T-helper 17 cell (primary cell): Measurements from ENCODE around the gene TSFM. TPM values are rescaled to one million over a fixed set of nuclear protein-coding genes. Genes with fewer than 3 reads are reported as not detected.

Experiments
- ATAC-seq: fragments of 150-1000 bp; cut with Tn5 transposase; 2 replicates; pipeline ENCODE4 v1.10.0; 2021; ENCODE audit warnings: mild to moderate bottlenecking, moderate library complexity
- DNase-seq, 3 donors: peaks; one replicate each; pipeline versions ENCODE4 v3.0.0 to v3.0.0-alpha.2; 2020 to 2021
- H3K9me3 ChIP-seq: one replicate; pipeline ENCODE4 v1.7.0; 2013; ENCODE audit warnings: low read length, mild to moderate bottlenecking; ENCODE audit not compliant: control insufficient read depth, poor library complexity, severe bottlenecking
- H3K27ac Mint-ChIP-seq: one replicate; pipeline ENCODE4 v1.8.0; 2022; ENCODE audit warnings: mild to moderate bottlenecking, moderate library complexity, mixed read lengths
- H3K27me3 Mint-ChIP-seq: one replicate; pipeline ENCODE4 v1.8.0; 2022; ENCODE audit warnings: mixed read lengths
- H3K36me3 Mint-ChIP-seq: one replicate; pipeline ENCODE4 v1.8.0; 2022; ENCODE audit warnings: low read depth, mixed read lengths
- H3K4me1 Mint-ChIP-seq: one replicate; pipeline ENCODE4 v1.8.0; 2022; ENCODE audit warnings: mild to moderate bottlenecking, mixed read lengths
- H3K4me3 Mint-ChIP-seq: one replicate; pipeline ENCODE4 v1.8.0; 2022; ENCODE audit warnings: mild to moderate bottlenecking, moderate library complexity, mixed read lengths
- total RNA-seq, 4 donors: library from RNA in 2 of 4; stranded (reverse) in 2 of 4; gene quantifications; one replicate each; pipeline ENCODE4 v1.2.3 and lab custom pipeline; 2022 to 2026

TSFM gene
- total RNA-seq, 2 donors from 2014 or later: 12.5 to 17.9 TPM

DNA sequence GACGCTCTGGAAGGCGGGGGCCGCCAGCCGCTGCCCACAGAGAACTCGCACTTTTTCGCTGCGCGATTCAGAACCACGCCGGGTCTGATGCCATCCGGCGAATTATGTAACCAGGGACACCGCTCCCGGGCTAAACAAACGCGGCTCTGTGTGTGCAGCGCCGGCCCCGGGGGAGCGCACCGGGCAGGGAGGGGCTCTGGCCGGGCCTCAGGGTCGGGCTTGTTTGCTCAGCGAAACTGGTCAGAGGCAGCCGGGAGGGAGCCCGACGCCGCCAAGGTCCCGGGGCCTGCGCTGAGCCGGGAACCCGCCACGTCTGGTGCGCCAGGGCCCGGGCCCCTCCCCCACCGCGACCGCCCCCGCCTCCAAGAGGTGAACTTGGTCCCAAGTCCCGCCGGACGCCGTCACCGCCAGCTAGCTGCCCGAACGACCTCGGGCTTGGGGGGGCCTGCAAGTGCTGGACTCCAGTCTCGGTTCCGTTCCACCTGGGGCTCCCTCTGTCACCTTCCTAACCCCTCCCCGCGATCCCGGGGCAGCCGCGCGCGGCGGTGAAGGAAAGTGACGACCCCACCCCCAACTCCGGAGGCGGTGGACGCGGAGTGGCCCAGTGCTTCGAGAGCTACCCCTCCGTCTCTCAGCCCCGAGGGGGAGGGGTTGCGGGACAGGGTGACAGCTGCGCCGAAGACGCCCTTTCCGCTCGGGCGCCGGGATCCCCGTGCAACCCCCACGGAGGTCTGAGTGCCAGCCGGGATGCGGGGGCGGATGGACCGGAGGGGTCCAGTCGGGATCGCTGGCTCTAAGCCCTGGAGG is 63.1 kb downstream of the TSFM start:
- ATAC-seq (peak; percentile 39), DNase-seq (peak; percentile 30 to 43 (median 41))
- H3K36me3 Mint-ChIP-seq: no peaks in the 10 kb centered on the region
- no peaks in the 10 kb centered on the region for H3K27me3 Mint-ChIP-seq
- H3K4me3 Mint-ChIP-seq: peak overlapping the region; percentile 90
- peaks cover 40% of the 10 kb centered on the region for H3K4me1 Mint-ChIP-seq
- peak overlapping the region; percentile 98 for H3K27ac Mint-ChIP-seq
- H3K9me3 ChIP-seq: no peaks in the 10 kb centered on the region

DNA sequence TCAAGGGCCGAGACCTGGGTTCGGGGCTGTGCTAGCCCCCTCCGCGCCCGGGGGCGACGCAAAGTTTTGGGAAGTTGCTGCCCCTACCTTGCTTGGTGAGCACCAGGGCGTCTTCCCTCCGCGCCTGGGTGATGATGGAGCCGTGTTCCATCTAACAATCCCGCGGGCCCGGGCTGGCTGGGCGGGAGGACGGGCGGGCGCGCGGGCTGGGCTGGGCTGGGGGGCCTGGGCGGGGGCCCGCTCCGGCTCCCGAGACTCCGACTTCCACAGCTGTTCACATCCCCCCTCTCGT is 63.6 kb downstream of the TSFM start:
- Mint-ChIP-seq H3K27me3 (no peaks in the 10 kb centered on the region), H3K27ac (peak overlapping the region; percentile 98), H3K4me3 (peak overlapping the region; percentile 90), H3K36me3 (no peaks in the 10 kb centered on the region), H3K4me1 (peaks cover 39% of the 10 kb centered on the region)
- no peaks in the 10 kb centered on the region for H3K9me3 ChIP-seq
- DNase-seq (no peak), ATAC-seq (peak; percentile 21)

DNA sequence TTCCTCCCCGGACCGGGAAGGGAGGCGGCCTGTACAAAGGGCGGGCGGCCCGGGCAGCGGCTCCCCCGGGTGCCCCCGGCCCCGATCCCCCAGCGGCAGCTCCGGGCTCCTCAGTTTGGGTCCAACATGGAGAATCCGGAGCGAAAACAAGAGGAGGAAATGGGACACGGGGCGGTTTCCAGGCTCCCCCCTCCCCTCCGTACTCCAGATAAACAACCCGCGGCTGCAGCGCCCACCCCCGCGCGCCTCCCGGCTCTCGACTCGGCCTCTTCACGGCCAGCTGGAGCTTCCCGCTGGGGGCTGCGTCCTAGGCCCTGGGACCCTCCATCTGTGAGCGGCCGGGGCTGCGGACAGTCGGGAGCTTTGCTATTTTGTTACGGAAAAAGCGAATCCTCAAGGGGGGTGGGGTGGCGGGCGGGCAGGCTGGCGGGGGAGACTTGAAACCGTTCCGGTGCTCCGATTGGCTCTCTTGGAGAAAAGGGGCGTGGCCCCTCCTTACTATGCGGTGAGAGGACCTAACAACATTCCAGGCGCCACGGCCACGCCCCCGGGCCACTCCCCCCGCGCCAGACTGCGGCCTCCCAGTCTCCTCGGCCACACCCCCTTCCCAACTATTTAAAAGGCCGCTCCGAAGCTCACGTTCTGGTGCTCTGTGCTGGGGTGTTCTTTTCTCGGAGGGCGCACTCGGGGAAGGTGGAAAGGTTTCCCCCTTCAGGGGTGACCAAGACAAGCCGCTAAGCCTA is 64.2 kb downstream of the TSFM start, which contains the start of gene CTDSP2:
Gene CTDSP2, minus strand, starts transcription at position 153 of the 743 bp plus-strand sequence. CDS start 294 bp downstream, outside the sequence.
- H3K4me1 Mint-ChIP-seq: peaks cover 40% of the 10 kb centered on the region
- H3K36me3 Mint-ChIP-seq: no peaks in the 10 kb centered on the region
- H3K9me3 ChIP-seq: no peaks in the 10 kb centered on the region
- peak; percentile 58 for ATAC-seq
- peak within 1 kb of the TSS; percentile 90 for H3K4me3 Mint-ChIP-seq
- H3K27ac Mint-ChIP-seq: peak within 1 kb of the TSS; percentile 98
- H3K27me3 Mint-ChIP-seq: peaks cover 5% of the 10 kb centered on the region
- DNase-seq: peak; percentile 62 to 90 (median 88)

Other genes with a start within 250 kb of the TSFM start
- 10 to 100 TPM; 63.9 to 78.8 TPM for gene DCTN2, start 235.6 kb upstream of the TSFM start, total RNA-seq
- under 1 TPM; 0.35 to 0.63 TPM for gene KIF5A, start 232.7 kb upstream of the TSFM start, total RNA-seq
- 10 to 100 TPM; 28.9 to 32.2 TPM for gene PIP4K2C, start 191.6 kb upstream of the TSFM start, total RNA-seq
- 10 to 100 TPM; 24.4 to 32.8 TPM for gene DTX3, start 178.0 kb upstream of the TSFM start, total RNA-seq
- gene ARHGEF25, start 171.4 kb upstream of the TSFM start, total RNA-seq: 1 to 10 TPM in 1 of 2 donors, under 1 TPM in 1; 0.37 to 1.2 TPM
- not detected for gene B4GALNT1, start 149.6 kb upstream of the TSFM start, total RNA-seq
- 100 to 1,000 TPM; 138 to 142 TPM for gene OS9, start 88.7 kb upstream of the TSFM start, total RNA-seq
- gene AGAP2, start 44.0 kb upstream of the TSFM start, total RNA-seq: 10 to 100 TPM; 46.5 to 57.6 TPM
- 10 to 100 TPM in 1 of 2 donors, 1 to 10 TPM in 1; 9.6 to 11.8 TPM for gene TSPAN31, start 37.7 kb upstream of the TSFM start, total RNA-seq
- gene CDK4, start 30.5 kb upstream of the TSFM start, total RNA-seq: 10 to 100 TPM; 20.8 to 21.3 TPM
- 10 to 100 TPM; 45.3 to 62.4 TPM for gene MARCHF9, start 27.7 kb upstream of the TSFM start, total RNA-seq
- 1 to 10 TPM; 1.4 to 1.7 TPM for gene CYP27B1, start 15.7 kb upstream of the TSFM start, total RNA-seq
- gene METTL1, start 10.7 kb upstream of the TSFM start, total RNA-seq: 10 to 100 TPM; 15.0 to 20.9 TPM
- 1 to 10 TPM; 4.0 to 6.6 TPM for gene EEF1AKMT3, start 10.2 kb upstream of the TSFM start, total RNA-seq
- 1 to 10 TPM; 1.3 to 1.4 TPM for gene AVIL, start 35.9 kb downstream of the TSFM start, total RNA-seq
- 100 to 1,000 TPM; 114 to 132 TPM for gene CTDSP2, start 63.9 kb downstream of the TSFM start, total RNA-seq
- 1 to 10 TPM; 4.3 to 6.4 TPM for gene ATP23, start 158.8 kb downstream of the TSFM start, total RNA-seq